Panc1 (cell line): ENCODE results near the gene CD96. TPM values are rescaled to one million over a fixed set of nuclear protein-coding genes. Genes with fewer than 3 reads are reported as not detected.

Experiments
- ATAC-seq: fragments of 200-7000 bp; cut with Tn5 transposase; 2 replicates; pipeline ENCODE4 v1.9.1; 2020; ENCODE audit warnings: mild to moderate bottlenecking, moderate library complexity
- BruUV-seq: library from RNA; stranded (reverse); fragments of 400-500 nt; replicated peaks from 2 replicates; lab custom pipeline; 2021; lab: Mats Ljungman, UMichigan
- CTCF ChIA-PET: fragments of 300-600 bp; sonication (Branson Sonifier 250); formaldehyde crosslinking; loops from one replicate; lab custom pipeline; 2022; ENCODE audit warnings: antibody characterized with exemption; lab: Charles Lee
- POLR2A ChIA-PET: fragments of 300-600 bp; sonication (Branson Sonifier 250); formaldehyde crosslinking; loops from one replicate; lab custom pipeline; 2022; ENCODE audit warnings: antibody characterized with exemption; lab: Charles Lee
- DNase-seq: peaks from one replicate; pipeline ENCODE4 v3.0.0-alpha.2; 2010; ENCODE audit warnings: low read depth, low spot score
- H3K27ac ChIP-seq: 2 replicates; pipeline ENCODE4 v1.5.1; 2011; ENCODE audit warnings: mild to moderate bottlenecking, low read length, inconsistent platforms
- H3K27me3 ChIP-seq: fragments of 200-500 bp; sonication (Bioruptor generic); 2 replicates; pipeline ENCODE4 v1.6.0; 2014; ENCODE audit warnings: low read length, inconsistent platforms; ENCODE audit not compliant: control insufficient read depth, insufficient read depth
- H3K36me3 ChIP-seq: fragments of 200-500 bp; sonication (Bioruptor generic); 2 replicates; pipeline ENCODE4 v1.5.1; 2014; ENCODE audit warnings: inconsistent platforms, mild to moderate bottlenecking, low read length, moderate library complexity; ENCODE audit not compliant: control insufficient read depth, insufficient read depth
- H3K4me1 ChIP-seq: 2 replicates; pipeline ENCODE4 v1.5.1; 2011; ENCODE audit warnings: inconsistent platforms, mild to moderate bottlenecking, low read length, moderate library complexity; ENCODE audit not compliant: control insufficient read depth, insufficient read depth
- H3K4me3 ChIP-seq, 2 experiments: 2 replicates each; pipeline ENCODE4 v1.5.1; 2011 to 2012; ENCODE audit warnings: low read depth in 2 of 2, low read length in 2 of 2, mild to moderate bottlenecking in 2 of 2, inconsistent platforms in 1 of 2, moderate library complexity in 1 of 2
- H3K9me3 ChIP-seq: fragments of 200-500 bp; sonication (Bioruptor generic); 2 replicates; pipeline ENCODE4 v1.5.1; 2014; ENCODE audit warnings: low read depth, mild to moderate bottlenecking, inconsistent platforms, low read length, moderate library complexity; ENCODE audit not compliant: control insufficient read depth, insufficient read depth
- POLR2AphosphoS5 ChIP-seq: IDR thresholded peaks from 2 replicates; pipeline ENCODE4 v1.6.1; 2012; ENCODE audit warnings: mild to moderate bottlenecking, low read depth, low read length, moderate library complexity
- REST ChIP-seq, 2 experiments: IDR thresholded peaks; 2 replicates each; pipeline ENCODE4 v1.6.1; 2011 to 2012; ENCODE audit warnings: low read depth in 2 of 2, control low read depth in 1 of 2, low read length in 1 of 2, mild to moderate bottlenecking in 1 of 2, moderate library complexity in 1 of 2; ENCODE audit not compliant: insufficient read depth in 1 of 2
- SIN3A ChIP-seq: IDR thresholded peaks from 2 replicates; pipeline ENCODE4 v1.6.1; 2012; ENCODE audit warnings: low read depth, mild to moderate bottlenecking, low read length, moderate library complexity, borderline replicate concordance; ENCODE audit not compliant: insufficient read depth
- TCF7L2 ChIP-seq: IDR thresholded peaks from 2 replicates; pipeline ENCODE4 v1.6.1; 2011; ENCODE audit warnings: mild to moderate bottlenecking, low read depth, low read length, inconsistent platforms
- in situ Hi-C: cut with HindIII; loops from 2 replicates; pipeline ENCODE4 v1.10.0; 2016; ENCODE audit warnings: low sequenced_read_pairs, low pct_unique_long_range_greater_than_20kb
- intact Hi-C: fragments of 100-400 bp; cut with micrococcal nuclease; formaldehyde crosslinking; loops from one replicate; pipeline ENCODE4 v1.10.0; 2022; ENCODE audit not compliant: unreplicated experiment
- total RNA-seq: library from RNA; stranded (reverse); gene quantifications from one replicate; pipeline ENCODE4 v1.2.1, GENCODE V29; 2021; ENCODE audit not compliant: unreplicated experiment
- TF ChIP-seq, protein P1 (sequence below): fragments of 450-650 bp; IDR thresholded peaks from 2 replicates; pipeline ENCODE4 v1.5.1; 2017; ENCODE audit warnings: mild to moderate bottlenecking

The CD96 gene
- total RNA-seq, 1 experiment from 2014 or later, result not detected

GRCh38 chr3:111617406-111617805, 75.4 kb downstream of the CD96 start:
- Histone ChIP-seq H3K27ac (no peak overlapping the region), H3K4me3 (no peak overlapping the region), H3K27me3 (no peaks in the 10 kb centered on the region), H3K9me3 (no peaks in the 10 kb centered on the region), H3K36me3 (no peaks in the 10 kb centered on the region), H3K4me1 (no peaks in the 10 kb centered on the region)
- ChIA-PET POLR2A (no interaction called here), CTCF (no interaction called here)
- ATAC-seq (no peak), DNase-seq (no peak)
- TF ChIP-seq SIN3A, result no peak
- TF ChIP-seq REST (IDR thresholded peaks at IDR 0.05; ENCODE audit: insufficient read depth in 1 of 2, low read depth in 2 of 2, low read length in 1 of 2), result no peak
- TF ChIP-seq, protein P1, sequence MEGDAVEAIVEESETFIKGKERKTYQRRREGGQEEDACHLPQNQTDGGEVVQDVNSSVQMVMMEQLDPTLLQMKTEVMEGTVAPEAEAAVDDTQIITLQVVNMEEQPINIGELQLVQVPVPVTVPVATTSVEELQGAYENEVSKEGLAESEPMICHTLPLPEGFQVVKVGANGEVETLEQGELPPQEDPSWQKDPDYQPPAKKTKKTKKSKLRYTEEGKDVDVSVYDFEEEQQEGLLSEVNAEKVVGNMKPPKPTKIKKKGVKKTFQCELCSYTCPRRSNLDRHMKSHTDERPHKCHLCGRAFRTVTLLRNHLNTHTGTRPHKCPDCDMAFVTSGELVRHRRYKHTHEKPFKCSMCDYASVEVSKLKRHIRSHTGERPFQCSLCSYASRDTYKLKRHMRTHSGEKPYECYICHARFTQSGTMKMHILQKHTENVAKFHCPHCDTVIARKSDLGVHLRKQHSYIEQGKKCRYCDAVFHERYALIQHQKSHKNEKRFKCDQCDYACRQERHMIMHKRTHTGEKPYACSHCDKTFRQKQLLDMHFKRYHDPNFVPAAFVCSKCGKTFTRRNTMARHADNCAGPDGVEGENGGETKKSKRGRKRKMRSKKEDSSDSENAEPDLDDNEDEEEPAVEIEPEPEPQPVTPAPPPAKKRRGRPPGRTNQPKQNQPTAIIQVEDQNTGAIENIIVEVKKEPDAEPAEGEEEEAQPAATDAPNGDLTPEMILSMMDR, result no peak
- no peak for TF ChIP-seq POLR2AphosphoS5
- TF ChIP-seq TCF7L2, result no peak
- BruUV-seq, result no TSS peak
- in situ Hi-C loops, result no loop called here
- intact Hi-C loops, result no loop called here

GRCh38 chr3:111617912-111618601, 76.1 kb downstream of the CD96 start:
- ChIA-PET POLR2A (no interaction called here), CTCF (no interaction called here)
- Histone ChIP-seq H3K36me3 (no peaks in the 10 kb centered on the region), H3K27me3 (no peaks in the 10 kb centered on the region), H3K4me1 (no peaks in the 10 kb centered on the region), H3K9me3 (no peaks in the 10 kb centered on the region), H3K4me3 (no peak overlapping the region), H3K27ac (no peak overlapping the region)
- BruUV-seq, result no TSS peak
- no peak for ATAC-seq
- intact Hi-C loops (no loop called here), in situ Hi-C loops (no loop called here)
- no peak for DNase-seq
- TF ChIP-seq POLR2AphosphoS5, result no peak
- TF ChIP-seq, protein P1, result no peak
- TF ChIP-seq TCF7L2, result no peak
- TF ChIP-seq SIN3A, result no peak
- no peak for TF ChIP-seq REST (IDR thresholded peaks at IDR 0.05; ENCODE audit: insufficient read depth in 1 of 2, low read depth in 2 of 2, low read length in 1 of 2)
